Prostate gland (tissue), 2 donors: ENCODE results near the gene TEAD2.

Experiments
- POLR2A ChIP-seq: fragments of 450-650 bp; IDR thresholded peaks from one replicate; pipeline ENCODE4 v1.6.1; 2016; ENCODE audit warnings: antibody characterized with exemption, mild to moderate bottlenecking
- POLR2AphosphoS5 ChIP-seq: sonication (generic); formaldehyde crosslinking; IDR thresholded peaks from one replicate; pipeline ENCODE4 v1.6.1; 2017; ENCODE audit warnings: antibody characterized with exemption
- TF ChIP-seq, protein P1 (sequence below), 4 experiments: fragments of 200-600 bp in 2 of 4; fragments of 450-650 bp in 2 of 4; sonication (generic) in 2 of 4; IDR thresholded peaks; 1 replicate in 3 of 4; 2 replicates in 1 of 4; pipeline ENCODE4 v1.5.1; 2016 to 2019; ENCODE audit warnings: antibody characterized with exemption in 4 of 4, mild to moderate bottlenecking in 2 of 4, moderate library complexity in 2 of 4

DNA sequence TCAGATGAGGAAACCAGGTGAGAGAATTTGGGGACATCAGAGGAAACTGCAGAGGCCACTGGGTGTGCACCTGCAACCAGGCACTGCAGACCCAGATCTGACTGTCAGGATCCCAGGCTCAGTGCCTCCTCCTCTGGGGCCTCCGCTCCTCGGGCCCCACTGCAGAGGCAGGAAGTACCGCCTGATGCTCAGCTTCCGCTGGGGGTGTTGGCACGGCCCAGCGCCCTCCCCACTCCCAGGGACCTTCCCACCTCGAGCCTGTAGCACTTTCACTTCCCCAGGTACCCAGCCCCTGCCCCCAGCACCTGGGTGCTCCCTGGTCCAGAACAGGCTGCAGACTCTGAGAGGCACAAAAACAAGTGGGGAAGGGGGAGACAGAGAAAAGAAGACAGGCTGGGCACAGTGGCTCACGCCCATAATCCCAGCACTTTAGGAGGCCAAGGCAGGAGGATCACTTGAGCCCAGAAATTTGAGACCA, 28.4 kb downstream of the TEAD2 start:
- TF ChIP-seq POLR2A (no peak), POLR2AphosphoS5 (no peak)
- TF ChIP-seq, protein P1, sequence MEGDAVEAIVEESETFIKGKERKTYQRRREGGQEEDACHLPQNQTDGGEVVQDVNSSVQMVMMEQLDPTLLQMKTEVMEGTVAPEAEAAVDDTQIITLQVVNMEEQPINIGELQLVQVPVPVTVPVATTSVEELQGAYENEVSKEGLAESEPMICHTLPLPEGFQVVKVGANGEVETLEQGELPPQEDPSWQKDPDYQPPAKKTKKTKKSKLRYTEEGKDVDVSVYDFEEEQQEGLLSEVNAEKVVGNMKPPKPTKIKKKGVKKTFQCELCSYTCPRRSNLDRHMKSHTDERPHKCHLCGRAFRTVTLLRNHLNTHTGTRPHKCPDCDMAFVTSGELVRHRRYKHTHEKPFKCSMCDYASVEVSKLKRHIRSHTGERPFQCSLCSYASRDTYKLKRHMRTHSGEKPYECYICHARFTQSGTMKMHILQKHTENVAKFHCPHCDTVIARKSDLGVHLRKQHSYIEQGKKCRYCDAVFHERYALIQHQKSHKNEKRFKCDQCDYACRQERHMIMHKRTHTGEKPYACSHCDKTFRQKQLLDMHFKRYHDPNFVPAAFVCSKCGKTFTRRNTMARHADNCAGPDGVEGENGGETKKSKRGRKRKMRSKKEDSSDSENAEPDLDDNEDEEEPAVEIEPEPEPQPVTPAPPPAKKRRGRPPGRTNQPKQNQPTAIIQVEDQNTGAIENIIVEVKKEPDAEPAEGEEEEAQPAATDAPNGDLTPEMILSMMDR (IDR thresholded peaks at IDR 0.05) = no peak
